Umbilical cord (tissue), 2 donors: ENCODE data around the gene TMEM250. TPM values are rescaled to one million over a fixed set of nuclear protein-coding genes. Genes with fewer than 3 reads are reported as not detected.
A peak's percentile ranks its signal among the peaks of the same experiment; 100 is the strongest.

Experiments used
- DNase-seq: peaks from one replicate; pipeline ENCODE4 v3.0.0-alpha.2; 2015; ENCODE audit warnings: low spot score
- total RNA-seq: library from RNA; depleted of rRNA; stranded (reverse); fragments of >200 nt; gene quantifications from one replicate; pipeline ENCODE4 v1.2.3, GENCODE V29; 2014; ENCODE audit warnings: low replicate concordance; ENCODE audit not compliant: insufficient read depth

Gene TMEM250
- total RNA-seq, 1 donor from 2014 or later: 54.4 TPM

DNA sequence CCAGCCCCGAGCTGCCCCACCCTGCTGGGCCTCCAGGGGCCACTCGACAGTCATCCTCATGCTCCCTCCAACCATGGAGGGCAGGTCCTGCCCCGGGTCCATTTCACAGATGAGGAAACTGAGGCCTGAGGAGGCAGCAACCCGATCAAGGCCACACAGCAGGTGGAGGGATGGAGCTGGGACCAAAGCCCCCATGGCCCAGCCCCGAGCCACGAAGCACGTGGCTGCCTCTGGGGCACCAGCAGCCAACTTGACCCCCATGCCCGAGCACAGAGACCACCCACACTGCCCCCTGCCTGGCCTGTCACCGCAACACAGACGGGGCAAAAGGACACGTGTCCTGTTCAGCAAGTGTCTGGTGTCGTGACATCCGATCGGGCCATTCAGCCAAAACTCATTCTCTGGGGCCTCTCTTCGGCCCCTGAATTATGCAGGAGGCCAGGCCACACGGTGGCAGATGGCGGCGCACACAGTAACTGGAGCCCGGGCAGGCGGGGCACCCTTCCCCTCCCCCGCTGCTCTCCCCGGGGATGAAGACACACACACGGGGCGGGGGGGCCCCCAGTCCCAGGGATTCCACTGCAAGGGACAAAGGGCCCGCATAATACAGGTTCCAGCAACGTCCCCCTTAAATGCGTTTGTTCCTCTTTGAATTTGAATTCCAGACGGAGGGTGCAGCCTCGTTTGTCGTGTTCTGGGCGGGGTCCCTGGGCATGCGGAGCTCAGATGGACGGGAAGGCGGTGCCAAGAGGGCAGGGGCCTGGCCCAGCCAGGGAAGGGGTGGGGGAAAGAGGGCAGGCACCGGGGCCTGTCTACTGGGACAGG, 29.4 kb upstream of the TMEM250 start:
- DNase-seq: no peak

DNA sequence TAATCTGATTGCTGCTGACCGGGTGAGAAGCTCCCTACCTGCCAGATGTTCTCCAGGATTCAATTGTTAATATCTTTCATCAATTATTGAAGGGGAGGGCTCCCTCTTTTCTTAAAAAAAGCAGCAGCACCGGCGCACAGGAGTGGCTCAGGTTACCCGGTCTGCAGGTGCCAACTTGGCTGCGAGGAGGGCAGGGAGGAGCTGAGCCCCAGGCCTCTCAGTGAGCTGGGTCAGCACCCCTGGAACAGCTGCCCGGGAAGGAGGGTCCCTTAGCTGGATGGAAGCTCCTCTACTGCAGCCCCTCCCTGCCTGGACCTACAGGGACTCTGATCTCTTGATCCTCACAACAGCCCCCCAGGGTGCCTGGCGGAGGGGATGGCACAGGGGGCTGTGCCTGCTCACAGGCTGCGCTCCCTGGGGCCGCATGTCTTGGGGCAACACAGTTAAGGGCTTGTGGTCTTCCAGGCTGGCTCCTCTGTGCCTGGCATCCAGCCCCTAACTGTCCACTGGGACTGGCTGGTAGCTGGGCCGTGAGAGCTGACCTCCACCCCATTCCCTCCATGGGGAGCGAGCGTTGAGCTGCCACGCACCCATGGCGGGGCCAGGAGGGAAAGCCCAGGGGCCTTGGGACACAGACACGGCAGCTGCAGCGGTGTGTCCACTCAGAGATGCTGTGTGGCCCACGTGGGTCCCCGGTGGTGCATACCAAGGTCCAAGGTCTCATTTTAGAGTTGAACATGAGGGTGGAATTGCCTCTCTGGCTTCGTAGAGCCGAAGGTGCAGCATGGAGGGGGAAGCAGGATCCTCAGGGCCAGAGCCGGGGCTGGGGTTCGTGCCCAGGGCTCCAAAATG, 28.6 kb upstream of the TMEM250 start:
- no peak for DNase-seq

DNA sequence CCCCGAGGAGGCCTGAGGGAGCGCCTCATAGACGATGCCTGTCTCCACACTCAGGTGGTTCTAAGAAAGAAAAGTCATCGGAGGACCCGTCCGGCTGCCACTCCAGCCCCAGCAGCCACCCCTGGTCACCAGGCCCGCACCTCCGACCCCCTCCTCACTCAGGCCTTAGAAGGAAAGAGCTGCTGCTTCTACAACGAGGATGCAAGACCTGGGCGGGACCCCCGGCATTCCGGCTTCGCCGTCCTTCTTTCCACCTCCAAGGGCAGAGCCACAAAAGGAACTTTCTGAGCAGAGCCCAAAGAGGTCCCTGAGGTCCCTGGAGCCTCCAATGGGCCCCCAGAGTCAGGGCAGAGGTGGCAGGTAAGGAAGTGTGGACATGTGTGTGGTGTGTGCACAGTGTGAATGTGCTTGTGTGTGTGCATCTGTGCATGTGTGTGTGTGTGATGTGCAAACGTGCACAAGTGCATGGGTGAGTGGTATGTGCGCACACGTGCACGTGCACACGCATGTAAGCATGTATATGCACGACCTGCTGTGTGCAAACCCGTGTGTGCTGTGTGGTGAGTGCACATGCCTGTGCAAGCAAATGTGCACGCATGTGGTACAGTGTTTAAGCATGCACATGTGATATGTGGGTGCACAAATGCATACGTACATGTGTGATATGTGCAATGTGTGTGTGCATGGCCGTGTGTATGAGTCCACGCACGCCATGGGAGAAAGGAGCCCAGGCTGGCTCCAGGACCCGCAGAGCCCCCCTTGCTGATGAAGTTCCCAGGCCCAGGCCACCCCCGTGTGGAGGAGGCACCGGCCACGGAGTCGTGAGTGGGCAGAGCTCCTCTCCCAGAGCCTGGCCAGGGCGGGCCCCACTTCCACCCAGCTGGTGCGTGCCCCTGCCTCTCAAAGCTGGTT, 27.7 kb upstream of the TMEM250 start:
- DNase-seq: no peak

DNA sequence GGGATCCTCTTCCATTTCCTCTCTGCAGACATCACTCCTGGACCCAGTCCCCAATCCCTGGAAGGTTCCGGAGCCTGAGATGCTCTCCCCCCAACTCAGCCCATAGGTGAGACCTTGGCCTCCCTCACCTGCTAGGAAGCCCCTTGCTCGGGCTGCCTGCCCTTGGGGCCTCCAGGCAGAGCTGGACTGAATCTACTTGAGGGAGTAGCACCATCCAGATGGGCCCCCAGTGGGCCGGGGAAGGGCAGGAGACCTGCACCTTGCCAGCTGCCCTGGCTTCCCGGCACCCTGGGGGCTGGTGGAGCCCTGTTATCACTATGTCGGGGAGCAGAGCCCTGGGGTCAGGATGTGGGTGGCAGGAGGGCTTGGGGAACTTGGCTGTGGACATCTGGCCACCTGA, 26.9 kb upstream of the TMEM250 start:
- DNase-seq: no peak

DNA sequence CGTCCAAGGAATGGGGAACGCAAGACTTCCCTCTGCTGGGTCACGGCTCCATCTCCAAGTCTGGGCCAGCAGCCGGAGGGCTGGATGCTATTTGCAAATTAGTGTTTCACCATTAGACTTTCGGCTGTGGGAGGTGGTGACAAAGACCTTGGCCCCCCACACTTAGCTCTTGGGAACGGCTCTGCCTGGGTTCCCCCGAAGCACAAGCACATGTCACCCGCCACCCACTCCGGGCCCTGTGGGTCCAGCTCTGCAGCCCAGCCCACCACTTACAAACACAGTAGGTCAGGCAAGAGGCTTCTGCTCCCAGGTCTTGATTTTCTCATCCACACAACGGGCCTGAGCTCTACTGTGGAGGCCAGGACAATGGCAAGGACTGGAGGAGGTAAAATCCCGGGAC, 25.8 kb upstream of the TMEM250 start:
- DNase-seq: no peak

DNA sequence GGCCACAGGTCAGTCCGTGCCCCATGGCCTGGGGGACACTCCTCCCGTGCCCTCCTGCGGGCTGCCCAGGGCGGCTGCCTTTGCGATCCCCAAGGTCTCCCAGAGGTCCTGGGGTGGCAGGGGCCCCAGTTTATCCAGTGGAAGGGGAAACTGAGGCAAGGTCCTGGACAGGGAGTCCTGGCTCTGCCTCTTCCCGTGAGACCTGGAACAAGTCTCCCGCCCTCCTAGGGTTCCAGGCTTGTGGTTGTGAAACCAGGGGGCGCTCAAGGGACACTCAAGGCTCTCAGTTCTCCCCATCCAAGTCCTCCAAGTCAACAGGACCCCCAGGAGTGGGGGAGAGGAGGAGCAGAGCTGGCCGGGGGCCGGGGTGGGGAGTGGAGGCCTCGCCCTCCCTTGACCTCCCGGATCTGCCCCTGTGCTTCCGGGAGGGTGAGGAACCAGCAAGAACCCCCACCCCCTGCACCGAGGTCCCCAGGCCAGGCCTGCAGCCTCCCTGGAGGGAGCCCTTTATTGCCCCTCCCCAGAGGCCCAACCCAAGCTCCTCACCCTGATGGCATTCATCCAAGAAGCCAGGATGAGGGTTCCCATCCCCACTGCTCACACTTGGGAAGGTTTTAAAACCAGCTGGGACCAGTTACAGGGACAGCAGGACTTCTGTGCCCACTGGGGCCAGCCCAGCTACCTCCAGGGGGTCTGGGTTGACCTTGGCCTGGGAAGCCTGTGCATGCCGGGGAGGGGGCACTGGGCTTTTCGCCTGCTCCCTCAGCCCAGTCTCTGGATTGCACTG, 24.7 kb upstream of the TMEM250 start:
- DNase-seq: no peak

DNA sequence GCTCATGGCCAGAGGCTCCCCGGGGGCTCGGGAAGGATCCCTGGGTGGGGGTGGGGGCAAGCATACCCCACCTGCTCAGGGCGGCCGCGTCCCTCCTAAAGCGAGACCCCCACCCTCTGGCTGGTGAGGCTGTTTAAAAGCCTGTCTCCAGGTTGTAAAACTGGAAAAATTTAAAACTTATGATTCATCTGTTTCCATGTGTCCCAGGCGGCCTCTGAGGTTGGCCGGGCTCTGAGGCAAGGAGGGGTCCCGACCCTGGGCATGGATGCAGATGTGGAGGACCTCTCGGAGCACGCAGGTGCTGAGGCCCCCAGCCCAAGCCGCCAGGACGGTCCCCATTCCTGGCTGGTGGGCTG, 24.2 kb upstream of the TMEM250 start:
- no peak for DNase-seq

DNA sequence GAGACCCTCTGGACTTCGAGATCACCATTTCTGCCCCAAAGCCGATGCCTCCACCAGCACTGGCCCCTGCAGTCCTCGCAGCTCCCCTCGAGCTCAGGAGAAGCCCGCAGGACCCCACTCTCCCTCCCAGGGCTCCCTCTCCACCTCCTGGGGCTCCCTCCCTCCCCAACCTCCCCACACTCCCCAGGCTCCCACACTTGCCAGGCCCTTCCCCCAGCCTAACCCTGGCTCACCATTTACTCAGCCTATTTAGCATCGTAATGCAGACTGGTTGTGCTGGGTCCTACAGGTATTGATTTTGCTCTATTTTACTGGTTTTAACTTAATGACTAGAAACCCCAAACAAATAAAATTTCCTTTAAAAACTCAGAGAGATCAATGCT, 23.7 kb upstream of the TMEM250 start:
- no peak for DNase-seq

DNA sequence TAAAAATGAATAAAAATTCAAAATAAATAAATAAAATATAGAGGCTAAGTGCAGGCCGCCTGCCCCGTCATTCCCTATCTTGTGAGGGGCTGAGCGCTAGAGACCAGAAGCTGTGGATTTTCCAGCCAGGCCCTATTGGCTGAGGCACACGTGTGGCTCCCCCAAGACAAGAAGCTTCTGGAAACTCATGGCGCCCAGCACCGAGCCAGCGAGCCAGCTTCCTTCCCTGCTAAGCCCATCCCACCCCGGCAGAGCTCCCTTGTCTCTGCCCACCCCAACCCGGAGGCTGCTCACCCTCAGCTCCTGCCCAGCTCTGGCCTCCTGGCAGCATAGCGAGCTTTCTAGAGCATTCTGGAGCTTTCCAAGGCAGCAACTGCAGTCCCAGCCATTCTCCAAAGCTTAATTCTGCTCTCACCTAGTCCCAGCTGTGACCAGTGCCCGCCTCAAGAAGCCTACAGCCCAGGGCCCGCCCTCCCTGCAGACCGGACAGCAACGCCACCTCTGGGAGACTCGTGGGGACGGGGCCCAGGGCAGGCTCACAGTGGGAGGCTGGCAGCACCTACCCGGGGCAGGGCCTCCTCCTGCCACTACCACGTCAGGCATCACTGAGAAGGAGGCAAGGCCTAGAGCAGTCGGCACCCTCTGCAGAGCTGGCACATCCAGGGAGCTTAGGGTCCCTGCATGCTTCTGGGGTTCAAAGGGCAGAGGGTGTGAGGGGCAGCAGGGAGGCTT, 23.2 kb upstream of the TMEM250 start:
- DNase-seq: no peak

DNA sequence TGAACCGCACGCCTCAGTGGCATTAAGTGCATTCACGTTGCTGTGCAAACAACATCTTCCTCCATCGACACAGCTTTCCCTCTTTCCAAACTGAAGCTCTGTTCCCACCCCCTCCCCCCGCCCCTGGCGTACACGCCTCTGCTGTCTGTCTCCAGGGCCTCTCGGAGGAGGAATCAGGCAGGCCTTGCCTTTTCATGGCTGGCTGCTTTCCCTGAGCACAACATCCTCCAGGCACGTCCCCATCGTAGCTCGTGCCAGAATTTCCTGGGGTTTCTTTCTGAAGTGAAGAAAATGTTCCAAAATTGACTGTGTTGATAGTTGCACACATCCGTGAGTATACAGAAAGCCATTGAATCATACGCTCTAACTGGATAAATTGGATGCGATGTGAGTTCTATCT, 22.3 kb upstream of the TMEM250 start:
- DNase-seq: peak; percentile 82

DNA sequence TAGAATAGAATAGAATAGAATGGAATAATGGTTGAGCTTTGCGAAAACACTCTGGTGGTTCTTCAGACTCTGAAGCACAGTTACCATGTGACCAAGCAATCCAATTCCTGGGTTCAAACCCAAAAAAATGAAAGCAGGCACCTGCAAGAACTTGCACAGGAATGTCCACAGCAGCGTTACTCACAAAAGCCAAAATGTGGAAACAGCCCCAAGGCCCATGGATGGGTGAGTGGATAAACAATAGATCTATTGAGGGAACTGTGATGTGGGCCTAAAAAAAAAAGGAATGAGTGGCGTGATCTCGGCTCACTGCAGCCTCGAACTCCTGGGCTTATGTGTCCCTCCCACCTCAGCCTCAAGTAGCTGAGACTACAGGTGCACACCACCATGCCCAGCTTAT, 21.4 kb upstream of the TMEM250 start:
- DNase-seq: no peak

DNA sequence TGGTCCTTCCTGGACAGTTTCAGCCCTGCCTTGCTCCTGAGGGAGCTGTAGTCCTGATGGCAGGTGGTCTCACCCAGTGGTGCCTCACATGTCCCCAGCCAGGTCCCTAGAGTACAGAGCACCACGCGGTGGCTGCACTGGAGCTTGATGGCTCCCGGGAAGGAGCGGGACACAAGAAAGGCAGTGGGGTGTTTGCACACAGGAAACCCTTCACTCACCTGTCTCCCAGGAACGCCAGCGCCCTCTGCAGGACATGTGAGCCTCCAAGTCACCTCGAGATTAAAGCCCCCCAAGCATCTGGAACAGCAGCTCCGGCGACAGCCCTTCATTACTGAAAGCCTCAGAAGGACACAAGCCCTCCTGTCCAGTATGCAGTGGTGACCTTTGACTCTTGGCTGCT, 19.9 kb upstream of the TMEM250 start:
- no peak for DNase-seq

DNA sequence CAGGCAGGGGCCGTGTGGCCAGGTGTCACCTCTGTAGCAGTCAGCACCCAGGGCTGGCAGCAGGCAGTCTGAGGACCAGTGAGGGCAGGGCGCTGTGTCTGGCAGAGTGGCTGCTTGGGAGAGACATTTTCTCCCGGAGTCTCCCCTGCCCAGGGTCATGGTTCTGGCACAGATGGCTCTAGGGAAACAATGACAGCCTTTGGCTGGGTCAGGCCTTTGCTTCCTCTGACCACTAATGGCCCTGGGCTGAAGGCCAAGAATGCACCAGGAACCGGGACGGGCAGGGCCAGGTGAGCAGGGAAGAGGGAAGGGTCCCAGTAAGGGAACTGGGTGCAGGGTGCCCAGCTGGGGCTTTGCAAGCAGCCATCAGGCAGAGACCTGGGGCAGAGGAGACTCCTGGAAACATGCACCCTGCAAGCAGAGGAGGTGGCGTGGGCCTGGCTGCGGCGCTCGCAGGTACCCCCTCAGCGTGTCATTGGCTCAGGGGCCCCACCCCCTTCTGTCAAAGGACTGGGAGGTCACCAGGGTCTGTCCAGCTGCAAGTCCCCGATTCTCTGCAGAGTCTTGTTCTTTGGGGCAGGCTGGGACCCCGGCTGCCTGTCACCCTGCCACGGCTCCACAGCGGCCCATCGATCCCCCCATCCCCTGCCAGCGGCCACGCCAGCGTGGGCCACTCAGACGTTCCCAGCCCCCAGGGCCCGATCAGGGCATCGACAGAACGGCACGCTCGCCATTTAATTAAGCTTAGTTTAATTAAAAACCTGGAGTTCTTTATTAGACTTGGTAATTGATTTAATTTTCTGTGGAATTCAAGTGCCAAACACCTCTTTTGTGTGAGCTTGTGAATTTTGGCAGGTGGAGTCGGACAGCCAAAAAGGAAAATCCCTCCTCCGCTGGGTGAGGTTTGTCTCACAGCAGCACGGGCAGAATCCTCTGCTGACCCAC, 18.9 kb upstream of the TMEM250 start:
- DNase-seq: no peak

DNA sequence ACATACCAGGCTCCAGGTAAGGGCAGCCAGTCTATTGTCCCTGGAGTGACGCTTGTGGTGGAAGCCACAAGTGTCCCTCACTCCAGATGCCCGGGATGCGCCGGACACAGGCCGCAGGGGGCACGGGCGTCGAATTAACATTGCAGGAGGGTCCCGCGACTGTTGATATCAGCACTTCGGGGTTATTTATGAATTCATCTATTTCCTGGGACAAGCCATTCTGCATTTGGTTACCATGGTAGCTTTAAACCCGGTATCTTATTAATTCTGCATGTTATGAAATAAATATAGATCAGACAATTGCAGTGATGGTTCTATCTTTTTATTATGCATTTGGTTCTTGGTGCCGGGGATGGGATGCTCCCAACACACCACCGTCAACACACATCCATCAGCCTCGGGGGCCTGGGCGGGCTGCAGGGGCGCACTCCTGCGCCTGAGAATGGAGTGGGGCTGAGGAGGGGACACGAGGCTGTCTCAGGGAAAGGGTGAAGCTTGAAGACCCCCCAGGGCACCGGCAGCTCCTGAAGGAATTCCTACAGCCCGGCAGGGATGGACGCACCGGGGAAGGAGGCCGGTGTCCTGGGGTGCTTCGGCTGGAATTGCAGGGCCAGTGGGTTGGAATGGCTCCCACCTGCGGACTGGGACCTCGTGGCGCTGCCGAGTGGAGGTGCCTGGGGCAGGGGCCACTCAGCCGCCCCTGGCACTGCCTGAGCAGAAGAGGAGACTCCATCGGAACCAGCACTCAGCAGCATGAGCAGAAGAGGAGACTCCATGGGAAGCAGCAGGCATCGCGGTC, 17.7 kb upstream of the TMEM250 start:
- no peak for DNase-seq

DNA sequence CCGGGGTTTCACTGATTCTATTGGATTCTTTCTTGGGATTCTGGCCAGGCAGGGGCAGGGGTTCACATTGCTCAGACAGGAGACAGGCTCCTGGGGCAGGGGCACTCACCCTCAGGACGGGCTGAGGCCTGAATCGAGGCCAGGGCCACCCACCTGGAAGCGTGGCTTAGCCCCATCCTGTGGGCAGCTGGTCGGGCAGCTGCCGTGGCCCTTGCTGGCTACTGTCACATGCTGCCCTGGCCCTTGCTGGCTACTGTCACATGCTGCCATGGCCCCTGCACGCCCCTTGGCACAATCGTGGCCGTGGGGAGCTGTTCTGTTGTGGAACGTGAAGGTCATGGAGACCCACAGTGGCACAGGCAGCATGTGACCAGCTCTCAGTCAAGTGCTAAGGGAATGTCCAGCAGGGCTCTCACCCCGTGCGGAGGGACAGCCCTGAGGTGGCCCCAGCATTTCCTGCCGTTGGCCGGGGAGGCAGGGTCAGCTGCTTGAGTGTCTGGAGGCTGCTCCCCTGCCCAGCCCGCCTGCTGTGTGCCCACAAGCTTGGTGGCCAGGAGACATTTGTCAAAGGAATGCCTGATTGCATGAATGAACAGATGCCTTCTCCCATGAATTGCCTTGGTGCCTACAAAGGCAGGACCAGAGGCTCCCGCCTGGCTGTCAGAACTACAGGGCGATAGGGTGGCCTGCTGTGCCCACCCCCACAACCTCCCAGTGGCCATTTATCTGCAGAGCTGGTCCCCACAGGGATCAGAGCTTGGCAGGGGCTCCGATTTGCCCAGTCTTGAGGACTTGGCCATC, 16.9 kb upstream of the TMEM250 start:
- DNase-seq: no peak

DNA sequence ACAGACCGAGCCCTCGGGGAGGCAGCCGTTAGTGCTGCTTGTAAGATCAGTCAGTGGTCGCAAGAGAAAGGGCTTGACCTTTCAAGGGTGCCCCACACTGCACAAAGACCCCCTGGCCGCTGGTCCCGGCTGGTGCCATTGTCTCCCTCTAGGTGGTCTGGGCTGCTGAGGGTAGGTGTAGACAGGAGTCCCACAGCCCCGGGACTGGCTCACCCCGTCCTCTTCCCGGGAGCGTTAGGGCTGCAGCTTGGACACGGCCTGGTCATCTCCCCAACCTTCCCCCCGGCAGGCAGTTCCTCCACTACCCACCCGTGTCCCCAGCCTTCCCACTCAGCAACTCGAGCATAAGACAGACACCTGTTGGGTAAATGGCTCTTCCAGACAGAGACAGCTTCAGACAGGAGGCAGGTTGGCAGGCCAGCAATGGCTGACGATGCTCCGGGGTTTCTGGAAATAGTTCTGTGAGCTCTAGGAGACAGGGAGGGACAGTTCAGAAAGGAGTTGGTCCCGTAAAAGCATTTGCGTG, 15.3 kb upstream of the TMEM250 start:
- DNase-seq: no peak

DNA sequence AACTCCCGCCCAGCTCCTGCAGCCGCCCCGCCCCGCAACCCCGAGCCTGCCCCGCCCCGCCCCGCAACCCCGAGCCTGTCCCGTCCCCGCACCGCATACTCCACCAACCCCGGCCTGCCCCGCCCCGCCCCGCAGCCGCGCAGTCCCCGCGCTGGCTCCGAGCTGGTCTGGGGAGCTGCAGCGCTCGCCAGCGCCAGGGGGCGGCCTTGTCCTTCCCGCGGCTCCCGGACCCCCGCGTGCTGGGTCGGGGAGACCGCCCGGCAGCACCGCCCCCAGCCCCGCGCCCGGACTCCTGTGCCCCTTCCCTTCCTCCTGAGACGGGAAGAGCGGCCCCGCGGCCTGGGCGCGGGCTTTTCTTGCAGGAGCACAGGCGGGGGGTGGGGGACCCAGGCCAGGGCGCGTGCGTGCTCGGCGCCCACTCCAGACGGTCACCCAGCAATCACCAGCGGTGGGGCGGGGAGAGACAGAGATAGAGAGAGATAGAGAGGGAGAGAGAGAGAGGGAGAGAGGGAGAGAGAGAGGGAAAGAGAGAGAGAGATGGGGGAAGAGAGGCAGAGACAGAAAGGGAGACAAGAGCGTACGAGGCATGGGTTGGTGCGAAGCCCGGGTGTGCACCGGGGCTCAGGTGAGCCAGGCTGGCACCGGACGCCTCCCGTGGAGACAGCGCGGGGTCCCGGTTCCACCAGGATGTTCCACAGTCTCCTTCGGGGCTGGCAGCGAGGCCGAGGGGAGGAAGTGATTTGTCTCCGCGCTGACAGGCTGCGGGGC, 14.7 kb upstream of the TMEM250 start:
- no peak for DNase-seq
